Uterus (tissue), 4 donors: Measurements from ENCODE around the gene CUL3. TPM values are rescaled to one million over a fixed set of nuclear protein-coding genes. Genes with fewer than 3 reads are reported as not detected.
"Not testable (repeated sequence)": the region's sequence is repeated elsewhere in the genome, so short reads cannot be mapped to it uniquely, and the experiment has no call there.

Experiments used
- DNase-seq, 2 donors: peaks; one replicate each; pipeline ENCODE4 v3.0.0-alpha.2; 2019 to 2020
- H3K27ac ChIP-seq, 2 donors: fragments of 200-600 bp; sonication (generic); 1 replicate in 1 of 2; 2 replicates in 1 of 2; pipeline ENCODE4 v1.5.1; 2016 to 2018
- H3K27me3 ChIP-seq, 2 donors: fragments of 200-600 bp; sonication (generic); one replicate each; pipeline ENCODE4 v1.5.1; 2018 to 2019; ENCODE audit warnings: control low read depth in 1 of 2
- H3K36me3 ChIP-seq, 2 donors: fragments of 200-600 bp; sonication (generic); one replicate each; pipeline ENCODE4 v1.5.1; 2019; ENCODE audit warnings: control low read depth in 1 of 2
- H3K4me1 ChIP-seq, 2 donors: fragments of 200-600 bp; sonication (generic); one replicate each; pipeline ENCODE4 v1.5.1; 2018 to 2019; ENCODE audit warnings: control low read depth in 1 of 2
- H3K4me3 ChIP-seq, 2 donors: fragments of 200-600 bp; sonication (generic); 1 replicate in 1 of 2; 2 replicates in 1 of 2; pipeline ENCODE4 v1.5.1; 2018 to 2019; ENCODE audit warnings: mild to moderate bottlenecking in 1 of 2
- H3K9me3 ChIP-seq, 2 donors: fragments of 200-600 bp; sonication (generic); one replicate each; pipeline ENCODE4 v1.5.1; 2019; ENCODE audit warnings: control low read depth in 1 of 2
- CTCF ChIP-seq, 4 experiments: fragments of 200-600 bp in 2 of 4; fragments of 450-650 bp in 2 of 4; sonication (generic) in 2 of 4; IDR thresholded peaks; one replicate each; pipeline ENCODE4 v1.5.1; 2016 to 2019; ENCODE audit warnings: antibody characterized with exemption in 4 of 4, mild to moderate bottlenecking in 2 of 4, moderate library complexity in 1 of 4
- POLR2A ChIP-seq, 2 donors: fragments of 450-650 bp; IDR thresholded peaks; one replicate each; pipeline ENCODE4 v1.6.1; 2016; ENCODE audit warnings: antibody characterized with exemption in 2 of 2, mild to moderate bottlenecking in 1 of 2, moderate library complexity in 1 of 2
- intact Hi-C: fragments of 100-400 bp; cut with DNase I; formaldehyde crosslinking; loops from one replicate; pipeline ENCODE4 v1.15.1; 2023; ENCODE audit warnings: low total_unique reads
- total RNA-seq, 4 donors: library from RNA; depleted of rRNA in 3 of 4; stranded (reverse); fragments of >200 nt in 3 of 4; gene quantifications; one replicate each; pipeline versions ENCODE4 v1.1.0 to v1.2.4, GENCODE V29; 2014 to 2023
- donor health status: DM: yes; HTN: yes; CAD: no.

CUL3 gene
- total RNA-seq, 4 donors from 2014 or later = 37.4 to 126 (median 97.5) TPM

DNA sequence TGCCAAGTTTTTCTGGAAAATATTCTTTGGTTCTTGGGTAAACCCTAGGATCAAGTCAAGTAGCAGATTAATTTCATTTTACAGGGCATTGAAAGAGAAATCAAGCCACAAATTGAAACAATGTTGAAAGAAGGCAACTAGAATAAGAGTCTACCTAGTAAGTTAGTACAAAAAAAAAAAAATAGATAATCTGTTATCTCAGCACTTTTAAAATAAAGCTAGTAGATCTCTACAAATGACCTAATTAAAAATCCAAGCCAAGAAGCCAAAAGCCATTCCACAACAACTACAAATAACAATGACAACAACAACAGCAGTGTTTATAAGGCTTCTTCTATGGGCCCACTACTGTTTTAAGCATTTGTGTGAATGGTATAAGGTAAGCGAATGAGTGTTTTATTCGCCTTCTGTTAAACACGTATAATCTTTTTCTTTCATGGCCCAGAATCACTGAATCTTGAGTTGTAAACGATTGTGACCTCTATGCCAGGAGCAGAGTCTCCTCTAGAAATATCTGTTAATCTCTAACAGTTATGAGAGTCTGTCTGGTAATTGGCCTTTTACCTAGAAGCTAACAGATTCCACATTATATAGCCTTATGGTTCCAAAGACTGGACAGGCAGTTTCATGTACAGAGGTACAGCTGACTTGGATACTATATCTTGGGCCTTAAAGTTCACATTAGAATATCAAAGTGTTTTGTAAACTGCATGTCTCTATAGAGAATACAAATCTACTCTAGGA lies 28.6 kb upstream of the CUL3 start:
- Histone ChIP-seq H3K27me3 (no peaks in the 10 kb centered on the region), H3K4me3 (no peak overlapping the region), H3K4me1 (no peaks in the 10 kb centered on the region), H3K9me3 (no peaks in the 10 kb centered on the region), H3K27ac (no peak overlapping the region), H3K36me3 (no peaks in the 10 kb centered on the region)
- DNase-seq = no peak
- intact Hi-C loops = no loop called here
- no peak for TF ChIP-seq CTCF (IDR thresholded peaks at IDR 0.05)

GRCh38 chr2:224612578-224612977 lies 27.4 kb upstream of the CUL3 start:
- no peak for DNase-seq
- H3K4me1 ChIP-seq = no peaks in the 10 kb centered on the region
- H3K27ac ChIP-seq = no peak overlapping the region
- intact Hi-C loops = no loop called here
- H3K36me3 ChIP-seq = no peaks in the 10 kb centered on the region
- no peaks in the 10 kb centered on the region for H3K27me3 ChIP-seq
- TF ChIP-seq CTCF (IDR thresholded peaks at IDR 0.05) (no peak), POLR2A (IDR thresholded peaks at IDR 0.05) (no peak)
- H3K4me3 ChIP-seq = no peak overlapping the region
- no peaks in the 10 kb centered on the region for H3K9me3 ChIP-seq

DNA sequence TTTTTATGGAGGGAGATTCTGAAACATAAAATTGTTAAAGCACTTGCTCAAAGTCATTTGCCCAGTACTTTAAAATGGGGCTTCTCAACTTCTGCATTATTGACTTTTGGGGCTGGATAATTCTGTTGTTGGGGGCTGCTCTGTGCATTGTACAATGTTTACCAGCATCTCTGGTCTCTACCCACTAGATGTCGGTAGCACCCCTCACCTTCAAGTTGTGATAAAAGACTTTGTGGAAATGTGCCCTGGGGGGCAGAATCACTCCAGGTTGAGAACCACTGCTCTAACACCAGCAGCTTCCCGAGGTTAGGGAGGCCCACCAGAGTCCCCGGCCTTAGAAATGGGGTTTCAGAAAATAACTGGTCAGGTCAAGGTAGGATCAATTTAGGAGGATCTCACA lies 26.8 kb upstream of the CUL3 start:
- no peak for DNase-seq
- H3K36me3 ChIP-seq = no peaks in the 10 kb centered on the region
- H3K4me3 ChIP-seq = no peak overlapping the region
- H3K27ac ChIP-seq = no peak overlapping the region
- TF ChIP-seq CTCF (IDR thresholded peaks at IDR 0.05) (no peak), POLR2A (IDR thresholded peaks at IDR 0.05) (no peak)
- H3K27me3 ChIP-seq = no peaks in the 10 kb centered on the region
- H3K9me3 ChIP-seq = no peaks in the 10 kb centered on the region
- intact Hi-C loops = no loop called here
- H3K4me1 ChIP-seq = no peaks in the 10 kb centered on the region

DNA sequence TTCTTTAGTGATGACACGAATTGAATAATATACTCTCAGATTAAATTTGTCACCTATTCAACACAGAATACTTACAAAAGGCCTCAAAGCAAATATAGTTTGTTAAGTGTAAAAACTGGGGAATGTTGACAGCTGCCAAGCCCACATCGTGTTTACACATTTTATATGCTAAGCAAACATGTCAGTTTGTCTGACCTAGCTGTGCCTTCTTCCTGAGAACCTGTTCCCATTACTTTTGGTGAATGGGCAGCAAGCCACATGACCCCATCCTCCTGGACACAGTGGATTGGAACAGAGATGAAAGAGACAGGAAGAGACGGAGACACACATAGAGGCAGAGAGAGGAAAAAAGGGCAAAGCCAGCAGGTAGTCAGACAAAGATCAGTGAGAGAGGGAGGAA lies 22.9 kb upstream of the CUL3 start:
- Histone ChIP-seq H3K36me3 (no peaks in the 10 kb centered on the region), H3K4me1 (no peaks in the 10 kb centered on the region), H3K9me3 (no peaks in the 10 kb centered on the region), H3K27ac (no peak overlapping the region), H3K27me3 (no peaks in the 10 kb centered on the region), H3K4me3 (no peak overlapping the region)
- no peak for DNase-seq
- TF ChIP-seq POLR2A (IDR thresholded peaks at IDR 0.05) (no peak), CTCF (IDR thresholded peaks at IDR 0.05) (no peak)
- intact Hi-C loops = no loop called here

GRCh38 chr2:224603746-224604500 lies 18.8 kb upstream of the CUL3 start:
- H3K36me3 ChIP-seq, intact Hi-C loops, DNase-seq, H3K9me3 ChIP-seq, H3K27me3 ChIP-seq, H3K4me1 ChIP-seq, H3K27ac ChIP-seq, H3K4me3 ChIP-seq: not testable (repeated sequence)

- H3K27me3 ChIP-seq, intact Hi-C loops, H3K4me1 ChIP-seq, H3K36me3 ChIP-seq, DNase-seq, H3K9me3 ChIP-seq, H3K27ac ChIP-seq, H3K4me3 ChIP-seq: not testable (repeated sequence)
Measured at GRCh38 chr2:224602778-224603375, 17.7 kb upstream of the CUL3 start.
